Panc1 (cell line): ENCODE results near the gene RNF144B. TPM values are rescaled to one million over a fixed set of nuclear protein-coding genes. Genes with fewer than 3 reads are reported as not detected.

Source experiments
- ATAC-seq: fragments of 200-7000 bp; cut with Tn5 transposase; 2 replicates; pipeline ENCODE4 v1.9.1; 2020; ENCODE audit warnings: mild to moderate bottlenecking, moderate library complexity
- BruUV-seq: library from RNA; stranded (reverse); fragments of 400-500 nt; replicated peaks from 2 replicates; lab custom pipeline; 2021; lab: Mats Ljungman, UMichigan
- CTCF ChIA-PET: fragments of 300-600 bp; sonication (Branson Sonifier 250); formaldehyde crosslinking; loops from one replicate; lab custom pipeline; 2022; ENCODE audit warnings: antibody characterized with exemption; lab: Charles Lee
- POLR2A ChIA-PET: fragments of 300-600 bp; sonication (Branson Sonifier 250); formaldehyde crosslinking; loops from one replicate; lab custom pipeline; 2022; ENCODE audit warnings: antibody characterized with exemption; lab: Charles Lee
- DNase-seq: peaks from one replicate; pipeline ENCODE4 v3.0.0-alpha.2; 2010; ENCODE audit warnings: low read depth, low spot score
- H3K27ac ChIP-seq: 2 replicates; pipeline ENCODE4 v1.5.1; 2011; ENCODE audit warnings: mild to moderate bottlenecking, low read length, inconsistent platforms
- H3K27me3 ChIP-seq: fragments of 200-500 bp; sonication (Bioruptor generic); 2 replicates; pipeline ENCODE4 v1.6.0; 2014; ENCODE audit warnings: low read length, inconsistent platforms; ENCODE audit not compliant: control insufficient read depth, insufficient read depth
- H3K36me3 ChIP-seq: fragments of 200-500 bp; sonication (Bioruptor generic); 2 replicates; pipeline ENCODE4 v1.5.1; 2014; ENCODE audit warnings: inconsistent platforms, mild to moderate bottlenecking, low read length, moderate library complexity; ENCODE audit not compliant: control insufficient read depth, insufficient read depth
- H3K4me1 ChIP-seq: 2 replicates; pipeline ENCODE4 v1.5.1; 2011; ENCODE audit warnings: inconsistent platforms, mild to moderate bottlenecking, low read length, moderate library complexity; ENCODE audit not compliant: control insufficient read depth, insufficient read depth
- H3K4me3 ChIP-seq, 2 experiments: 2 replicates each; pipeline ENCODE4 v1.5.1; 2011 to 2012; ENCODE audit warnings: low read depth in 2 of 2, low read length in 2 of 2, mild to moderate bottlenecking in 2 of 2, inconsistent platforms in 1 of 2, moderate library complexity in 1 of 2
- H3K9me3 ChIP-seq: fragments of 200-500 bp; sonication (Bioruptor generic); 2 replicates; pipeline ENCODE4 v1.5.1; 2014; ENCODE audit warnings: low read depth, mild to moderate bottlenecking, inconsistent platforms, low read length, moderate library complexity; ENCODE audit not compliant: control insufficient read depth, insufficient read depth
- CTCF ChIP-seq: fragments of 450-650 bp; IDR thresholded peaks from 2 replicates; pipeline ENCODE4 v1.5.1; 2017; ENCODE audit warnings: mild to moderate bottlenecking
- POLR2AphosphoS5 ChIP-seq: IDR thresholded peaks from 2 replicates; pipeline ENCODE4 v1.6.1; 2012; ENCODE audit warnings: mild to moderate bottlenecking, low read depth, low read length, moderate library complexity
- SIN3A ChIP-seq: IDR thresholded peaks from 2 replicates; pipeline ENCODE4 v1.6.1; 2012; ENCODE audit warnings: low read depth, mild to moderate bottlenecking, low read length, moderate library complexity, borderline replicate concordance; ENCODE audit not compliant: insufficient read depth
- TCF7L2 ChIP-seq: IDR thresholded peaks from 2 replicates; pipeline ENCODE4 v1.6.1; 2011; ENCODE audit warnings: mild to moderate bottlenecking, low read depth, low read length, inconsistent platforms
- in situ Hi-C: cut with HindIII; loops from 2 replicates; pipeline ENCODE4 v1.10.0; 2016; ENCODE audit warnings: low sequenced_read_pairs, low pct_unique_long_range_greater_than_20kb
- intact Hi-C: fragments of 100-400 bp; cut with micrococcal nuclease; formaldehyde crosslinking; loops from one replicate; pipeline ENCODE4 v1.10.0; 2022; ENCODE audit not compliant: unreplicated experiment
- total RNA-seq: library from RNA; stranded (reverse); gene quantifications from one replicate; pipeline ENCODE4 v1.2.1, GENCODE V29; 2021; ENCODE audit not compliant: unreplicated experiment
- TF ChIP-seq, protein P1 (sequence below), 2 experiments: IDR thresholded peaks; 2 replicates each; pipeline ENCODE4 v1.6.1; 2011 to 2012; ENCODE audit warnings: low read depth in 2 of 2, control low read depth in 1 of 2, low read length in 1 of 2, mild to moderate bottlenecking in 1 of 2, moderate library complexity in 1 of 2; ENCODE audit not compliant: insufficient read depth in 1 of 2

RNF144B gene
- total RNA-seq, 1 experiment from 2014 or later: 5.6 TPM

DNA sequence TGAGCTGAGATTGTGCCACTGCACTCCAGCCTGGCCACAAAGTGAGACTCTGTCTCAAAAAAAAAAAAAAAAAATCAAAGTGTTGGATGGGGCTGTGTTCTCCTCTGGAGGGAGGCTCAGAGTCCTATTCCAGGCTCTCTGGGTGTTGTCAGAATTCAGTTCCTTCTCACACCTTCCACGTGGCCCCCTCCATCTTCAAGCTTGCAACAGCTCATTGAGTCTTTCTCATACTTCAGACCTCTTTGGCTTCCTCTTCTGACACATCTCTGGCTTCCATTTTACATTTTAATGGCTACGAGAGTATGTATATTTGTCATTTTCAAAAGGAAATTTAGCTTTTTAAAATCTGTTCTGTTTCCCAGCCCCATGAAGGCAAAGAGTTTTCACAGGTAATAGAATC lies 85.8 kb downstream of the RNF144B start:
- Histone ChIP-seq H3K9me3 (no peaks in the 10 kb centered on the region), H3K27me3 (no peaks in the 10 kb centered on the region), H3K27ac (no peak overlapping the region), H3K4me1 (no peaks in the 10 kb centered on the region), H3K4me3 (no peak overlapping the region), H3K36me3 (no peaks in the 10 kb centered on the region)
- ChIA-PET POLR2A (interaction anchor here (0.6 kb wide), 1 partner anchor 1954 kb away, joined by 5 read pairs; no protein-coding TSS in a partner anchor), CTCF (no interaction called here)
- BruUV-seq: no TSS peak
- in situ Hi-C loops: no loop called here
- TF ChIP-seq TCF7L2: no peak
- intact Hi-C loops: no loop called here
- ATAC-seq: no peak
- DNase-seq: no peak

GRCh38 chr6:18473755-18474154 lies 86.6 kb downstream of the RNF144B start:
- no peak for ATAC-seq
- POLR2A ChIA-PET: interaction anchor here (0.6 kb wide), 1 partner anchor 50 kb away, joined by 3 read pairs; no protein-coding TSS in a partner anchor

More at GRCh38 chr6:18473755-18474154, 86.6 kb downstream of the RNF144B start:
- Histone ChIP-seq H3K9me3 (no peaks in the 10 kb centered on the region), H3K4me3 (no peak overlapping the region), H3K27ac (no peak overlapping the region), H3K36me3 (no peaks in the 10 kb centered on the region), H3K4me1 (no peaks in the 10 kb centered on the region), H3K27me3 (no peaks in the 10 kb centered on the region)
- TF ChIP-seq TCF7L2: no peak
- TF ChIP-seq POLR2AphosphoS5: no peak
- TF ChIP-seq CTCF: no peak
- TF ChIP-seq, protein P1, sequence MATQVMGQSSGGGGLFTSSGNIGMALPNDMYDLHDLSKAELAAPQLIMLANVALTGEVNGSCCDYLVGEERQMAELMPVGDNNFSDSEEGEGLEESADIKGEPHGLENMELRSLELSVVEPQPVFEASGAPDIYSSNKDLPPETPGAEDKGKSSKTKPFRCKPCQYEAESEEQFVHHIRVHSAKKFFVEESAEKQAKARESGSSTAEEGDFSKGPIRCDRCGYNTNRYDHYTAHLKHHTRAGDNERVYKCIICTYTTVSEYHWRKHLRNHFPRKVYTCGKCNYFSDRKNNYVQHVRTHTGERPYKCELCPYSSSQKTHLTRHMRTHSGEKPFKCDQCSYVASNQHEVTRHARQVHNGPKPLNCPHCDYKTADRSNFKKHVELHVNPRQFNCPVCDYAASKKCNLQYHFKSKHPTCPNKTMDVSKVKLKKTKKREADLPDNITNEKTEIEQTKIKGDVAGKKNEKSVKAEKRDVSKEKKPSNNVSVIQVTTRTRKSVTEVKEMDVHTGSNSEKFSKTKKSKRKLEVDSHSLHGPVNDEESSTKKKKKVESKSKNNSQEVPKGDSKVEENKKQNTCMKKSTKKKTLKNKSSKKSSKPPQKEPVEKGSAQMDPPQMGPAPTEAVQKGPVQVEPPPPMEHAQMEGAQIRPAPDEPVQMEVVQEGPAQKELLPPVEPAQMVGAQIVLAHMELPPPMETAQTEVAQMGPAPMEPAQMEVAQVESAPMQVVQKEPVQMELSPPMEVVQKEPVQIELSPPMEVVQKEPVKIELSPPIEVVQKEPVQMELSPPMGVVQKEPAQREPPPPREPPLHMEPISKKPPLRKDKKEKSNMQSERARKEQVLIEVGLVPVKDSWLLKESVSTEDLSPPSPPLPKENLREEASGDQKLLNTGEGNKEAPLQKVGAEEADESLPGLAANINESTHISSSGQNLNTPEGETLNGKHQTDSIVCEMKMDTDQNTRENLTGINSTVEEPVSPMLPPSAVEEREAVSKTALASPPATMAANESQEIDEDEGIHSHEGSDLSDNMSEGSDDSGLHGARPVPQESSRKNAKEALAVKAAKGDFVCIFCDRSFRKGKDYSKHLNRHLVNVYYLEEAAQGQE (IDR thresholded peaks at IDR 0.05; ENCODE audit: insufficient read depth in 1 of 2, low read depth in 2 of 2, low read length in 1 of 2): no peak
- TF ChIP-seq SIN3A: no peak
- CTCF ChIA-PET: no interaction called here
- BruUV-seq: no TSS peak
- DNase-seq: no peak
- in situ Hi-C loops (no loop called here), intact Hi-C loops (no loop called here)
